NCI-H187 (cell line): Measurements from ENCODE around the gene SLC38A7.
"Not testable (repeated sequence)": the region's sequence is repeated elsewhere in the genome, so short reads cannot be mapped to it uniquely, and the experiment has no call there.

Experiments
- DNase-seq, 2 experiments: peaks; one replicate each; lab custom pipeline; 2025; lab: John Stamatoyannopoulos, UW

Gene SLC38A7

DNA sequence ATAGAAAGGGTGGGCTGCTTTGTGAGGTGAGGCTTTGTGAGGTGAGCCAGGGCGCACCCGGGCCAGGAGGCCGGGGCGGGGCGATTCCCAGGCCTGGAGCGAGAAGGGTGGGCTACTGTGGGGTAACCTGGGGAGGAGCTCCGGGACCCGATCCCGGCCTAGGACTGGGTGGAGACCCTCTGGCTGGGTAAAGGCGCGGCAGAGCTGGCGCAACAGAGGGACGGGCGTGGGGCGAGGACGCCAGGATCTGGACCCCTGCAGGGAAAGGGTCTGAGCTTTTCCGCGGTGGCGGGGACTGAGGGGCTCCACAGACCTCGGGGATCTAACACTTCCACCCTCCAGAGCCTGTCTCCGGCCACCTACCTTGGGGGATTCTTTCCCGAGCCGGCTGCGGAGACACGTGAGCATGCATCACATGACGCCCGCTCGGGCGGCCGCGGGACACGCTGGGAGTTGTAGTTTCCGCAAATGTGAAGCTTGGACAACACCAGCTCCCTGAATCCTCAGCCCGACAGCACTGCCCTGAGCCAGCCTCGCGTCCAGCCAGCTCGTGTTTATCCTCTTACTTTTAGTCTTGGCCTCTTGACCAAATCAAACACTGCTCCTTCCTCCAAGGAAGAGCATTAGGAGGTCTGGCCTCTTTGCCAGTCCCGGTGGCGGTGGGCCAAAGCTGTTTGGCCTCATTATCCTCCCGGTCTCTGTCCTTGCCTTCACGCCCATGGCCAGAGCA lies at the start of gene SLC38A7:
SLC38A7 (minus strand) TSS at position 417 of the 730 bp plus-strand sequence. CDS start 4,644 bp downstream, outside the sequence.
- DNase-seq: peak; percentile 12 to 18

DNA sequence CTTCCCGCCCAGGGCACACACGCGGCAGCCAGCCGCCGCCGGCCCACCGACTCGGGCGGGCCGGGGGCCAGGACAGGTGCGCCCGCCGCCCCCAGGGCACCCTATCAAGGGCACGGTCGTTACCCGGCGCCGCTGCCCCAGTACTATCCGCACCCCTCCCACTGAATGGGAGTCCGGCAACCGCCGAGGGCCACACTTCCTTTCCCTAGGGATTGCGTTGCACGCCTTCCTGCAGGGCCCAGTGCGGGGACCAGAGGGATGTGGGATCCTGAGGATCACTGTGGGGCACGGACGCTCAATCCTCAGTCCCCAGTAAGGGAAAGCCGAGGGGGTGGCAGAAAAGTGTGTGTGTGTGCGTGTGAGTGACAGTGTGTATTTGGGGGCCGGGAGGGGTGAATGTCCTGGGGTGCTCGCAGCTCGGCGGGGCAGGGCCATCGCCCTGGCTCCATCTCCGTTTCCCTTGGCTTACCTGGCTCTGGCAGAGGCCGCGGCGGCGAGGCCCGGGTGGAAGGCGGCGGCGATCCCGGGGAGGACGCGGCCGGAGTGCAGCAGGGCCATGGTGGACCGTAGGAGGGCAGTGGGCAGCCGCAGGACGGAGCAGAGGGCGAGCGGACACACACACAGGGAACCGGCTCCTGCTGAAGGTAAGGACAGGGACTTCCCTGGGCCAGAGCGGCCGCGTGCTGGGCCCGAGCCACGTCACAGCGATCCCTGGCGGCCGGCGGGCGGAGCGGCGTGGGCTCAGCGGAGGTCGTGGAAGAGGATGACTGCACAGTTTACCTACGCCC lies 49.3 kb upstream of the SLC38A7 start, which contains the start of gene GOT2:
GOT2 (minus strand) TSS at position 646 of the 788 bp plus-strand sequence; CDS start at position 558, 88 bp downstream.
- DNase-seq: peak; percentile 11 to 12

- DNase-seq: no peak
Observed at GRCh38 chr16:58733248-58733670, 48.7 kb upstream of the SLC38A7 start.

DNA sequence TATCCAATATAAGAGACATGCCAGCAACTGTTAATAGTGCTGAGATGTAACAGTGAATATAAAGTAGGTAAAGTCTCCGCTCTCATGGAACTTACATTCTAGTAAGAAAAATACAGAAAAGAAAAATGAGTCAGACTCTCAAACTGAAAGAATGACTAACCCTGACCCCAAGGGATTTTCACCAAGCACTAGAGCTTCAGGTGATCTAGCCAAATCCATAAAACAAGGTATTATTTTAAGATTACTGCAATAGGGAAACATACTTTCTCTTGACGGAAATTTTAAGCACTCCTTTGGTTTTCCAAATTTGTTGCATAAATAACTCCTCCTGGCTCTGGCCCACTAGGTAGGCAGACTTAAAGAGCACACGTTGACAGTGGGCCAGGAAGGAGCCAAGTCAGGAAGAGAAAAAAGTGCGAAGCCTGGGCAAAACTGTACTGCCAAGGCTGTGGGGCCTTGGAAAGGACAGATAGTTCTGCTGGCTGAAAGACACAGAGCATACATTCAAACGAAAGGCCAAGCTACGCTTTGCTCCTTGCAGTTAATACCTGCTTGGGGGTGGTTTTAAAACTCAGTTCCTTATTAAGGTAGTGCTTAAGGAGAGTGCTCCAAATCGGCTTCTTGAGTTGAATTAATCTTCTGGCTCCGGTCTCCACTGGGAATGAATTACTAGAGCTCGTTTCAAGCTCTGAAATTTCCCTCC lies 48.1 kb upstream of the SLC38A7 start:
- no peak for DNase-seq

- DNase-seq: no peak
Observed at GRCh38 chr16:58730724-58731370, 46.3 kb upstream of the SLC38A7 start.

DNA sequence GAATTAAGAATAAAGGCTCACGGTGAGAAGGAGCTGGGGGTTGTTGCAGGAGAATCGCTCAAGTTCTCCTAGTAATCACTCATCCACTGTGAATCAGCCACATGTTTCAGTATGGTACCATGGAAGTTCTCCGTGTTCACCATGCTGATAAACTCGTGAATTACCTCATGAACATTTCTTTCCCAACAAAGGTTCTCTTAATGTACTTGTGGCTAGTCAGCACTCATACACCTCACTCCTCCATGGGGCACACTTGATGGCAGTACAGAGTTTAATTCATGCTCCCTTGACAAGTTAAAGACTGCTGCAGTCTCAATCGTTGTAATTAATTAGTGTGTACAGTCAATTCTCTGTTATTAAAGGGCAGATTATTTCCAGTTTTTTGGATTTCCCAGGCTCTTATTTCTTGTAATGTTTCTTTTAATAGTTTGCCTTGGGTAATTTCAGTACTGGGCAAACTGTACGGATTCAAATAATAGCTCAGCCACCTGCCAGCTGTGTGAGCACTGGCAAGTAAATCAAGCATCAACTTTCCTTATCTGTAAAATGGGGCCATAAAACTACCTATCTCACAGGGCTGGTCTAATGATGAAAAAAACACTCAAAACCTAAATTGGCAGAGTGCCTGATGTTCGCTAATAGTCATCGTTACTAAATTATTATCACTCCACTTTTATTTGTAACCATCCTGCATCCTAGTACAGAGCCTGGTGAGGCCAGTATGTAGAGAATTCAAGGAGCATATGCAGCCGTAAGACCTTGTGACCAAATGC lies 43.4 kb upstream of the SLC38A7 start:
- DNase-seq: no peak

DNA sequence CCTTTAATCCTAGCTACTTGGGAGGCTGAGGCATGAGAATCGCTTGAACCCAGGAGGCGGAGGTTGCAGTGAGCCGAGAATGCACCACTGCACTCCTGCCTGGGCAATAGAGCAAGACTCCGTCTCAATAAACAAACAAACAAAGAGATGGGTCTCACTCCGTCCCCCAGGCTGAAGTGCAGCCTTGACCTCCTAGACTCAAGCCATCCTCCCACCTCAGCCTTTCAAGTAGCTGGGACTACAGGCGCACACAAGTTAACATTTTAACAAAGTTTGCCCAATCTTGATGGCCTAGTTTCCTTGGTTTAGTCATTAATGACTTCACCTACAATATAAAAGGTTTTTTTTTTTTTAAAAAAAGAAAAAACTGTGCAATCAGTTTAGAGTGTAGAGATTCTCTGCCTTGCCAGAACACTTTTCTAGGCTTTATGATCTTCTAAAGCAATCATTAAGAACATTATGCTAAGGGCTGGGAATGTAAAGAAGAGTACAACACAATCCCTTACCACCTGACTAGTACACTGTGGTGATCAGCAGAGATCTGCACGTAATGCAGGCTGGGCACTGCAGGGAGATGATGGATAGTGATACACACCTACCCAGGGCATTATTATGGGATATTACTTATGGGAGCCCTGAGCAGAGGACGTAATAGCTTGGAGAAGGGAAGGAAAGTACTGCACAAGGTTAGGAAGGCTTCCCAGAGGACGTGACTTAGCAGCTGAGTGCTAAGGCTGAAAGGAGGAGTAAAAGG lies 42.6 kb upstream of the SLC38A7 start:
- DNase-seq: no peak

DNA sequence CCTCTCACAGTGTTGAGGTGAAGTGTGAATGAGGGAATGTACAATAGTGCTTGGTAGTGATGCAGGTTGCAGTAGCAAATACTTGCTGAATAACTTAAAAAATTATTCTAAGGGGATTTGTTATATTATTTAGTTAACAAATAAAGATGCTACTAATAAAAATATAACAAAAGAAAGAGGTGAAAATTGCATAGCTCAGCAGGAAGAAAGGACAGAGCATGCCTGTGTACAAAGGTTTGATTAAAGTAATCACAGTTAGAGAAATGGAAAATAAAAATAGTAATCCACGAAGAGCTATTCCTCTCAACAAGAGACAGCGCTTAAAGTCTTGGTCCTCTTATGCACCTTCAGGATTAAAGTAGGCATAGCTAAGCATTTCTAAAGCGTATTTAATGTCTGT lies 38.5 kb upstream of the SLC38A7 start:
- no peak for DNase-seq

GRCh38 chr16:58717994-58718393 lies 33.4 kb upstream of the SLC38A7 start:
- DNase-seq: no peak

GRCh38 chr16:58716468-58716867 lies 31.9 kb upstream of the SLC38A7 start:
- no peak for DNase-seq

- DNase-seq: no peak
Observed at GRCh38 chr16:58713742-58714141, 29.2 kb upstream of the SLC38A7 start.

GRCh38 chr16:58709333-58709732 lies 24.8 kb upstream of the SLC38A7 start:
- no peak for DNase-seq

GRCh38 chr16:58699151-58699550 lies 14.6 kb upstream of the SLC38A7 start:
- DNase-seq: no peak

GRCh38 chr16:58695368-58695767 lies 10.8 kb upstream of the SLC38A7 start:
- DNase-seq: no peak

DNA sequence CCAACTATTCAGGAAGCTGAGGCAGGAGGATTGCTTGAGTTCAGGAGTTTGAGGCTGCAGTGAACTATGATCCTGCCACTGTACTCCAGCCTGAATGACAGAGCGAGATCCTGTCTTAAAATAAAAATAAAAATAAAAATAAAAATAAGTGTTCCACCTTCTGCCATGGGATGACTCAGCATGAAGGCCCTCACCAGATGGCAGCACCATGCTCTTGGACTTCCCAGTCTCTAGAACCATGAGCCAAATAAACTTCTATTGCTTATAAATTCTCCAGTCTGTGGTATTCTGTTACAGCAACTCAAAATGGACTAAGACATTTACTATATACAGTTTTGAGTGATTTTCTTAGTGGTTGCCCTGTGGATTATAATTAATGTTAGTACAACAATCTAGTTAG lies 7.9 kb upstream of the SLC38A7 start:
- DNase-seq: no peak

DNA sequence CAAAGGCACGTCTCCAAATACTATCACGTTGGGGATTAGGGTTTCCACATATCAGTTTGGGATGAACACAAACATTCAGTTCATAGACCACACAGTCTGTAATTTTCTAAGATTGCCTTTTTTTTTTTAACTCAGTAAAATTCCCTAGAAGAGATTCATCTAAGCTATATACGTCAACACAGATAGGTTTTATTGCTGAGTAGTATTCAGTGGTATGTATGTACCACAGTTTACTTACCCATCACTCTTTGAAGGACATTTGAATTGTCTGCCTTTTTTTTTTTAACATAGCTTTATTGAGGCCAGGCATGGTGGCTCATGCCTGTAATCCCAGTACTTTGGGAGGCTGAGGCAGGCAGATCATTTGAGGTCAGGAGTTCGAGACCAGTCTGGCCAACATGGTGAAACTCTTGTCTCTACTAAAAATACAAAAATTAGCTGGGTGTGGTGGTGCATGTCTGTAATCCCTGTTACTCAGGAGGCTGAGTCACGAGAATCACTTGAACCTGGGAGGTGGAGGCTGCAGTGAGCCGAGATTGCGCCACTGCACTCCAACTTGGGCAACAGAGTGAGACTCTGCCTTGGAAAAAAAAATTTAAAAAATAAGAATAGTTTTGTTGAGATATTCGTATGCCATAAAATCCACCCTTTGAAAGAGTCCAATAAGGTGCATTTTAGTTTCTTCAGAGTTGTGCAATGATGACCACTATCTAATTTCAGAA lies 2.6 kb upstream of the SLC38A7 start:
- DNase-seq: not testable (repeated sequence)

DNA sequence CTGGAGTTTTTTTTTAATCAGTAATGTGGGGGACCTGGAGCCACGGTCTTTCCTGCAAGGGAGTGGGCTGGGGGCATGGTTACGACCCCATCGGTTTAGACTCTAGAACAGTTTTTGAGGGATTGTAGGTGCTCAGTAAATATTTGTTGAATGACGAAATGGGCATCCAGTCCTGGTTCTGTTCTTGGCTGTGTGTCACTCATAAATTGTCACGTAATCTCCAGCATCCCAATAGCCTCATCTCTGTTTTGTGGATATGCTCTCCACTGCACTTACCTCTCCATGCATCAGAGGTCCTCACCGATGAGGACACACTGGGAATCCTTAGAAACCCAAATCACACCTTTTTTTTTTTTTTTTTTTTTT lies 497 bp upstream of the SLC38A7 start:
- DNase-seq: no peak

- no peak for DNase-seq
Observed at GRCh38 chr16:58684001-58684353, 593 bp downstream of the SLC38A7 start.

- DNase-seq: no peak
Observed at GRCh38 chr16:58679763-58680162, 4.8 kb downstream of the SLC38A7 start.

- no peak for DNase-seq
Observed at GRCh38 chr16:58678716-58679115, 5.9 kb downstream of the SLC38A7 start.
